HepG2 (cell line): Measurements from ENCODE around the gene CAVIN2. TPM values are rescaled to one million over a fixed set of nuclear protein-coding genes. Genes with fewer than 3 reads are reported as not detected.

ENCODE experiments used
- AKNA ChIP-seq: sonication (generic); formaldehyde crosslinking; IDR thresholded peaks from 2 replicates; pipeline ENCODE4 v1.4.0; 2020; ENCODE audit warnings: missing genetic modification reagents, borderline replicate concordance
- ATF6 ChIP-seq: sonication (generic); formaldehyde crosslinking; conservative IDR thresholded peaks from 2 replicates; pipeline ENCODE4 v1.4.0; 2020; ENCODE audit warnings: missing genetic modification reagents
- FOSL2 ChIP-seq: sonication (generic); formaldehyde crosslinking; IDR thresholded peaks from 2 replicates; pipeline ENCODE4 v1.4.0; 2020; ENCODE audit warnings: missing genetic modification reagents
- FOXA1 ChIP-seq, 2 experiments: fragments of 450-650 bp in 1 of 2; sonication (generic) in 1 of 2; formaldehyde crosslinking in 1 of 2; IDR thresholded peaks; 2 replicates each; pipeline versions ENCODE4 v1.4.0 to v1.6.1; 2016 to 2020; ENCODE audit warnings: missing genetic modification reagents in 1 of 2
- GATAD1 ChIP-seq: IDR thresholded peaks from 2 replicates; pipeline ENCODE4 v1.6.1; 2016; ENCODE audit warnings: missing genetic modification reagents, missing compliant biosample characterization
- HNRNPK ChIP-seq: fragments of 200-400 bp; formaldehyde crosslinking; IDR thresholded peaks from 2 replicates; pipeline ENCODE4 v1.6.1; 2018; ENCODE audit warnings: low read length, low read depth, moderate library complexity, mild to moderate bottlenecking; ENCODE audit not compliant: poor library complexity, severe bottlenecking
- MEF2D ChIP-seq: sonication (generic); formaldehyde crosslinking; IDR thresholded peaks from 2 replicates; pipeline ENCODE4 v1.5.1; 2020; ENCODE audit warnings: mild to moderate bottlenecking, missing genetic modification reagents
- NCOA2 ChIP-seq: sonication (generic); formaldehyde crosslinking; IDR thresholded peaks from 2 replicates; pipeline ENCODE4 v1.8.0; 2022; ENCODE audit warnings: inconsistent platforms
- NFIB ChIP-seq: sonication (generic); formaldehyde crosslinking; IDR thresholded peaks from 2 replicates; pipeline ENCODE4 v1.9.0; 2021; ENCODE audit warnings: missing genetic modification reagents, mild to moderate bottlenecking, borderline replicate concordance
- NKX3-1 ChIP-seq: sonication (generic); formaldehyde crosslinking; IDR thresholded peaks from 2 replicates; pipeline ENCODE4 v1.5.0; 2020; ENCODE audit warnings: missing genetic modification reagents
- PHF20 ChIP-seq: sonication (generic); formaldehyde crosslinking; IDR thresholded peaks from 2 replicates; pipeline ENCODE4 v1.5.0; 2020; ENCODE audit warnings: mild to moderate bottlenecking, missing genetic modification reagents
- REPIN1 ChIP-seq: sonication (generic); formaldehyde crosslinking; IDR thresholded peaks from 2 replicates; pipeline ENCODE4 v1.8.0; 2022; ENCODE audit warnings: missing genetic modification reagents, low read depth, mild to moderate bottlenecking, borderline replicate concordance
- SALL1 ChIP-seq: sonication (generic); formaldehyde crosslinking; IDR thresholded peaks from 2 replicates; pipeline ENCODE4 v1.8.0; 2022; ENCODE audit warnings: mild to moderate bottlenecking, missing genetic modification reagents
- SMARCC2 ChIP-seq: fragments of 450-650 bp; IDR thresholded peaks from 2 replicates; pipeline ENCODE4 v1.6.1; 2017; ENCODE audit warnings: antibody characterized with exemption, mild to moderate bottlenecking
- SP5 ChIP-seq: IDR thresholded peaks from 2 replicates; pipeline ENCODE4 v1.6.1; 2016; ENCODE audit warnings: low read depth, borderline replicate concordance
- TEAD3 ChIP-seq: optimal IDR thresholded peaks from 2 replicates; pipeline ENCODE3; 2016; ENCODE audit warnings: borderline replicate concordance
- ZBTB38 ChIP-seq: sonication (generic); formaldehyde crosslinking; IDR thresholded peaks from 2 replicates; pipeline ENCODE4 v1.5.1; 2020; ENCODE audit warnings: mild to moderate bottlenecking, missing genetic modification reagents
- ZFP36 ChIP-seq: fragments of 150-350 bp; IDR thresholded peaks from 2 replicates; pipeline ENCODE4 v1.6.1; 2018; ENCODE audit warnings: borderline replicate concordance, low read length, low read depth; ENCODE audit not compliant: partially characterized antibody
- ZFP36L2 ChIP-seq: sonication (generic); formaldehyde crosslinking; IDR thresholded peaks from 2 replicates; pipeline ENCODE4 v1.4.0; 2020; ENCODE audit warnings: missing genetic modification reagents
- ZMYM4 ChIP-seq: sonication (generic); formaldehyde crosslinking; IDR thresholded peaks from 2 replicates; pipeline ENCODE4 v1.8.1; 2023; ENCODE audit warnings: mild to moderate bottlenecking, missing genetic modification reagents
- ZNF282 ChIP-seq: fragments of 450-650 bp; IDR thresholded peaks from 2 replicates; pipeline ENCODE4 v1.6.1; 2018; ENCODE audit not compliant: partially characterized antibody
- ZNF34 ChIP-seq: sonication (generic); formaldehyde crosslinking; IDR thresholded peaks from 2 replicates; pipeline ENCODE4 v1.4.0; 2020; ENCODE audit warnings: mild to moderate bottlenecking, missing genetic modification reagents, borderline replicate concordance
- ZNF703 ChIP-seq: sonication (generic); formaldehyde crosslinking; IDR thresholded peaks from 2 replicates; pipeline ENCODE4 v1.5.1; 2020; ENCODE audit warnings: missing genetic modification reagents, mild to moderate bottlenecking, moderate library complexity, borderline replicate concordance
- polyA plus RNA-seq, 8 experiments: library from polyadenylated mRNA; depleted of rRNA in 3 of 8; stranded (reverse) in 7 of 8; unstranded in 1 of 8; fragments of >200 nt; fragmentation: Illumina TruSeq in 4 of 8; extraction: Trizol in 4 of 8; gene quantifications; 2 replicates each; pipeline versions ENCODE4 v1.2.1 to v1.2.3, GENCODE V29; 2011 to 2016; ENCODE audit warnings: low read depth in 4 of 8, missing spikeins in 1 of 8, mixed read lengths in 1 of 8; ENCODE audit not compliant: insufficient read depth in 1 of 8
- total RNA-seq, 5 experiments: library from RNA; depleted of rRNA; stranded (reverse); fragments of >200 nt; fragmentation: Illumina TruSeq; extraction: Trizol; gene quantifications; 2 replicates each; pipeline ENCODE4 v1.2.3, GENCODE V29; 2016; ENCODE audit warnings: low read depth in 1 of 5

Gene CAVIN2
- total and polyA plus RNA-seq, 2 of the 13 experiments (the other 11 are each of a cell fraction or from before 2014, with no cell fraction given) = 7.6 to 38.8 TPM

GRCh38 chr2:191869178-191869577 is 22.3 kb upstream of the CAVIN2 start (continued):
- TF ChIP-seq HNRNPK (no peak), FOXA1 (IDR thresholded peaks at IDR 0.05) (no peak), FOXA1 (CRISPR knock-in tag; IDR thresholded peaks at IDR 0.05) (peak; percentile 94), AKNA (CRISPR knock-in tag) (no peak), ATF6 (CRISPR knock-in tag) (no peak), ZMYM4 (CRISPR knock-in tag) (peak; percentile 47; the same call in 1 of the 2 replicates), ZNF703 (no peak), MEF2D (CRISPR knock-in tag) (peak; percentile 60; the same call in 1 of the 2 replicates), FOSL2 (CRISPR knock-in tag) (peak; percentile 79), ZNF282 (no peak), ZFP36L2 (no peak), SMARCC2 (no peak), SALL1 (peak; percentile 74), ZBTB38 (CRISPR knock-in tag) (peak; percentile 76; the same call in 1 of the 2 replicates), SP5 (CRISPR knock-in tag) (peak; percentile 83), REPIN1 (no peak), GATAD1 (CRISPR knock-in tag) (peak; percentile 67), PHF20 (no peak), NFIB (CRISPR knock-in tag) (no peak), ZFP36 (no peak), ZNF34 (no peak), NCOA2 (CRISPR knock-in tag) (peak; percentile 37; the same call in 1 of the 2 replicates), TEAD3 (CRISPR knock-in tag) (peak; percentile 76), NKX3-1 (CRISPR knock-in tag) (no peak)
